Measurements from ENCODE around the gene ZCWPW2.

ZCWPW2 gene

GRCh38 chr3:28553175-28553574, 204.7 kb downstream of the ZCWPW2 start:
- Histone ChIP-seq H3K4me1 (ENCODE audit: insufficient read depth, low read length) (no peaks in the 10 kb centered on the region), H3K36me3 (ENCODE audit: insufficient read depth, low read length) (no peaks in the 10 kb centered on the region), H3K9me3 (ENCODE audit: low read length) (no peaks in the 10 kb centered on the region), H2AFZ (ENCODE audit: low read depth, low read length) (no peak overlapping the region), H3K27me3 (ENCODE audit: insufficient read depth, low read length) (peaks cover 5% of the 10 kb centered on the region), H3K4me3 (ENCODE audit: low read length) (no peak overlapping the region)

- Histone ChIP-seq H3K4me1 (ENCODE audit: insufficient read depth, low read length) (no peaks in the 10 kb centered on the region), H3K9me3 (ENCODE audit: low read length) (no peaks in the 10 kb centered on the region), H3K27me3 (ENCODE audit: insufficient read depth, low read length) (peaks cover 2% of the 10 kb centered on the region), H2AFZ (ENCODE audit: low read depth, low read length) (no peak overlapping the region), H3K4me3 (ENCODE audit: low read length) (no peak overlapping the region), H3K36me3 (ENCODE audit: insufficient read depth, low read length) (no peaks in the 10 kb centered on the region)
Observed at GRCh38 chr3:28556195-28556594, 207.7 kb downstream of the ZCWPW2 start.

- Histone ChIP-seq H3K4me1 (ENCODE audit: insufficient read depth, low read length) (peaks cover 3% of the 10 kb centered on the region), H3K4me3 (ENCODE audit: low read length) (no peak overlapping the region), H3K36me3 (ENCODE audit: insufficient read depth, low read length) (no peaks in the 10 kb centered on the region), H3K9me3 (ENCODE audit: low read length) (peaks cover 2% of the 10 kb centered on the region), H3K27me3 (ENCODE audit: insufficient read depth, low read length) (no peaks in the 10 kb centered on the region), H2AFZ (ENCODE audit: low read depth, low read length) (no peak overlapping the region)
Observed at GRCh38 chr3:28564211-28564610, 215.7 kb downstream of the ZCWPW2 start.

- Histone ChIP-seq H2AFZ (ENCODE audit: low read depth, low read length) (no peak overlapping the region), H3K9me3 (ENCODE audit: low read length) (peaks cover 2% of the 10 kb centered on the region), H3K4me3 (ENCODE audit: low read length) (no peak overlapping the region), H3K4me1 (ENCODE audit: insufficient read depth, low read length) (peaks cover 8% of the 10 kb centered on the region), H3K36me3 (ENCODE audit: insufficient read depth, low read length) (no peaks in the 10 kb centered on the region), H3K27me3 (ENCODE audit: insufficient read depth, low read length) (peaks cover 10% of the 10 kb centered on the region)
Observed at GRCh38 chr3:28569357-28569756, 220.8 kb downstream of the ZCWPW2 start.

GRCh38 chr3:28574036-28574435, 225.5 kb downstream of the ZCWPW2 start:
- H2AFZ ChIP-seq (ENCODE audit: low read depth, low read length): no peak overlapping the region
- peaks cover 44% of the 10 kb centered on the region for H3K27me3 ChIP-seq (ENCODE audit: insufficient read depth, low read length)
- no peaks in the 10 kb centered on the region for H3K36me3 ChIP-seq (ENCODE audit: insufficient read depth, low read length)
- no peaks in the 10 kb centered on the region for H3K9me3 ChIP-seq (ENCODE audit: low read length)
- peaks cover 16% of the 10 kb centered on the region for H3K4me1 ChIP-seq (ENCODE audit: insufficient read depth, low read length)
- no peak overlapping the region for H3K4me3 ChIP-seq (ENCODE audit: low read length)

GRCh38 chr3:28575100-28575745, 226.7 kb downstream of the ZCWPW2 start:
- no peaks in the 10 kb centered on the region for H3K36me3 ChIP-seq (ENCODE audit: insufficient read depth, low read length)
- H3K27me3 ChIP-seq (ENCODE audit: insufficient read depth, low read length): peaks cover 54% of the 10 kb centered on the region
- H2AFZ ChIP-seq (ENCODE audit: low read depth, low read length): peak overlapping the region; percentile 85
- no peaks in the 10 kb centered on the region for H3K9me3 ChIP-seq (ENCODE audit: low read length)
- peaks cover 9% of the 10 kb centered on the region for H3K4me1 ChIP-seq (ENCODE audit: insufficient read depth, low read length)
- peak overlapping the region; percentile 45 for H3K4me3 ChIP-seq (ENCODE audit: low read length)
